Endothelial cell of umbilical vein (primary cell): Measurements from ENCODE around the gene GAB2. TPM values are rescaled to one million over a fixed set of nuclear protein-coding genes. Genes with fewer than 3 reads are reported as not detected.

Experiments used
- BruUV-seq: library from RNA; stranded (reverse); fragments of 400-500 nt; replicated peaks from 2 replicates; lab custom pipeline; 2021; lab: Mats Ljungman, UMichigan
- CTCF ChIA-PET: fragments of 300-600, 350-600 bp; sonication (Branson Sonifier 250); formaldehyde crosslinking; loops from one replicate; lab custom pipeline; 2021; ENCODE audit warnings: antibody characterized with exemption, inconsistent platforms; lab: Charles Lee
- POLR2A ChIA-PET: fragments of 300-600, 350-600 bp; sonication (Branson Sonifier 250); formaldehyde crosslinking; loops from one replicate; lab custom pipeline; 2021; ENCODE audit warnings: antibody characterized with exemption, inconsistent platforms; lab: Charles Lee
- DNase-seq: peaks from one replicate; pipeline ENCODE4 v3.0.0-alpha.2; 2011; ENCODE audit warnings: low read depth, low spot score
- FAIRE-seq: peaks from 2 replicates; lab custom pipeline; 2011; peaks lifted over from hg19 to GRCh38; lab: Jason Lieb, UNC
- H2AFZ ChIP-seq: 2 replicates; pipeline ENCODE4 v1.6.0; 2012; ENCODE audit warnings: low read depth, low read length, control low read depth, inconsistent platforms
- H3K27ac ChIP-seq: 2 replicates; pipeline ENCODE4 v1.5.1; 2011; ENCODE audit warnings: low read depth, mild to moderate bottlenecking, control low read depth, low read length, moderate library complexity; ENCODE audit not compliant: insufficient read depth
- H3K27me3 ChIP-seq, 2 experiments: 2 replicates each; pipeline versions ENCODE4 v1.6.0 to v1.6.1; 2011; ENCODE audit warnings: low read length in 2 of 2, mixed read lengths in 1 of 2; ENCODE audit not compliant: control insufficient read depth in 2 of 2, insufficient read depth in 2 of 2
- H3K36me3 ChIP-seq, 2 experiments: 2 replicates in 1 of 2; 3 replicates in 1 of 2; pipeline ENCODE4 v1.5.1; 2011; ENCODE audit warnings: low read length in 2 of 2, mild to moderate bottlenecking in 1 of 2, moderate library complexity in 1 of 2; ENCODE audit not compliant: control insufficient read depth in 2 of 2, insufficient read depth in 2 of 2; ENCODE audit errors: extremely low read depth in 1 of 2
- H3K4me1 ChIP-seq: 3 replicates; pipeline ENCODE4 v1.5.1; 2011; ENCODE audit warnings: mild to moderate bottlenecking, low read length; ENCODE audit not compliant: control insufficient read depth, insufficient read depth; ENCODE audit errors: extremely low read depth
- H3K4me2 ChIP-seq: 2 replicates; pipeline ENCODE4 v1.6.1; 2011; ENCODE audit warnings: low read length, control low read depth, mixed read lengths; ENCODE audit not compliant: insufficient read depth
- H3K4me3 ChIP-seq, 3 experiments: fragments of 200-600 bp in 1 of 3; sonication (generic), shearing (Covaris generic) in 1 of 3; replicated peaks in 1 of 3; 2 replicates each; pipeline ENCODE4 v1.5.1; 2011 to 2016; ENCODE audit warnings: control low read depth in 3 of 3, low read length in 3 of 3, mild to moderate bottlenecking in 2 of 3, inconsistent platforms in 1 of 3, low read depth in 1 of 3, moderate library complexity in 1 of 3; ENCODE audit not compliant: insufficient read depth in 1 of 3
- H3K79me2 ChIP-seq: 2 replicates; pipeline ENCODE4 v1.6.0; 2012; ENCODE audit warnings: low read length, inconsistent platforms; ENCODE audit not compliant: control insufficient read depth, insufficient read depth
- H3K9ac ChIP-seq: replicated peaks from 2 replicates; pipeline ENCODE3; 2011; ENCODE audit warnings: low read length, control low read depth; ENCODE audit not compliant: insufficient read depth; ENCODE audit errors: extremely low read depth
- H3K9me1 ChIP-seq: replicated peaks from 3 replicates; pipeline ENCODE4 v1.6.0; 2011; ENCODE audit warnings: mild to moderate bottlenecking, low read length; ENCODE audit not compliant: control insufficient read depth, insufficient read depth; ENCODE audit errors: extremely low read depth
- H3K9me3 ChIP-seq: replicated peaks from 2 replicates; pipeline ENCODE4 v1.5.1; 2012; ENCODE audit warnings: low read length, inconsistent platforms; ENCODE audit not compliant: control insufficient read depth, insufficient read depth
- H4K20me1 ChIP-seq: replicated peaks from 2 replicates; pipeline ENCODE3; 2011; ENCODE audit warnings: mild to moderate bottlenecking, low read length; ENCODE audit not compliant: control insufficient read depth, insufficient read depth; ENCODE audit errors: extremely low read depth
- EZH2 ChIP-seq: IDR thresholded peaks from 2 replicates; pipeline ENCODE4 v1.6.1; 2012; ENCODE audit warnings: borderline replicate concordance, low read depth, mild to moderate bottlenecking, moderate library complexity, low read length, inconsistent platforms; ENCODE audit not compliant: severe bottlenecking
- FOS ChIP-seq: IDR thresholded peaks from 2 replicates; pipeline ENCODE4 v1.6.1; 2011; ENCODE audit warnings: mild to moderate bottlenecking, low read length, moderate library complexity, borderline replicate concordance; ENCODE audit not compliant: insufficient read depth
- GATA2 ChIP-seq: IDR thresholded peaks from 2 replicates; pipeline ENCODE4 v1.7.0; 2011; ENCODE audit warnings: low read depth, mild to moderate bottlenecking, moderate library complexity, mixed read lengths, low read length; ENCODE audit not compliant: insufficient read length, insufficient read depth
- JUN ChIP-seq: IDR thresholded peaks from 2 replicates; pipeline ENCODE4 v1.6.1; 2011; ENCODE audit warnings: borderline replicate concordance, low read depth; ENCODE audit not compliant: insufficient read length, insufficient read depth
- MYC ChIP-seq: IDR thresholded peaks from one replicate; pipeline ENCODE4 v1.6.1; 2011; ENCODE audit warnings: mild to moderate bottlenecking, low read depth, low read length
- POLR2A ChIP-seq: IDR thresholded peaks from 2 replicates; pipeline ENCODE4 v1.6.1; 2012; ENCODE audit warnings: low read depth, mild to moderate bottlenecking, control low read depth, low read length
- POLR2AphosphoS5 ChIP-seq: IDR thresholded peaks from 2 replicates; pipeline ENCODE4 v1.6.1; 2012; ENCODE audit warnings: low read depth, mild to moderate bottlenecking, control low read depth, low read length, moderate library complexity; ENCODE audit not compliant: insufficient read depth
- dilution Hi-C: fragments of 300-500 bp; cut with MboI; formaldehyde crosslinking; loops from one replicate; pipeline ENCODE4 v1.15.0; 2019; ENCODE audit warnings: low sequenced_read_pairs; ENCODE audit not compliant: extremely low pct_ligation_motif_present
- intact Hi-C: fragments of 100-400 bp; cut with micrococcal nuclease; formaldehyde crosslinking; loops from one replicate; pipeline ENCODE4 v1.10.0; 2022
- polyA plus RNA-seq, 4 experiments: library from polyadenylated mRNA; depleted of rRNA in 3 of 4; stranded (reverse) in 3 of 4; unstranded in 1 of 4; fragments of >200 nt; gene quantifications; 2 replicates each; pipeline versions ENCODE4 v1.2.1 to v1.2.3, GENCODE V29; 2011 to 2012; ENCODE audit warnings: missing spikeins in 1 of 4
- total RNA-seq: library from RNA; stranded (reverse); gene quantifications from 2 replicates; pipeline ENCODE4 v1.2.3, GENCODE V29; 2021
- TF ChIP-seq, protein P1 (sequence below), 2 donors: IDR thresholded peaks; 1 replicate in 1 of 2; 2 replicates in 1 of 2; pipeline ENCODE4 v1.5.1; 2011; ENCODE audit warnings: low read length in 2 of 2, mild to moderate bottlenecking in 2 of 2, moderate library complexity in 2 of 2, control low read depth in 1 of 2, inconsistent platforms in 1 of 2, low read depth in 1 of 2; ENCODE audit not compliant: insufficient read depth in 1 of 2; ENCODE audit errors: extremely low read depth in 1 of 2
- TF ChIP-seq, protein P2 (sequence below): IDR thresholded peaks from 2 replicates; pipeline ENCODE4 v1.6.1; 2011; ENCODE audit not compliant: insufficient read depth, insufficient read length

GAB2 gene
- total and polyA plus RNA-seq, 2 donors (not counting 3 experiments of a cell fraction or from before 2014, with no cell fraction given), result 19.6 to 39.6 TPM

DNA sequence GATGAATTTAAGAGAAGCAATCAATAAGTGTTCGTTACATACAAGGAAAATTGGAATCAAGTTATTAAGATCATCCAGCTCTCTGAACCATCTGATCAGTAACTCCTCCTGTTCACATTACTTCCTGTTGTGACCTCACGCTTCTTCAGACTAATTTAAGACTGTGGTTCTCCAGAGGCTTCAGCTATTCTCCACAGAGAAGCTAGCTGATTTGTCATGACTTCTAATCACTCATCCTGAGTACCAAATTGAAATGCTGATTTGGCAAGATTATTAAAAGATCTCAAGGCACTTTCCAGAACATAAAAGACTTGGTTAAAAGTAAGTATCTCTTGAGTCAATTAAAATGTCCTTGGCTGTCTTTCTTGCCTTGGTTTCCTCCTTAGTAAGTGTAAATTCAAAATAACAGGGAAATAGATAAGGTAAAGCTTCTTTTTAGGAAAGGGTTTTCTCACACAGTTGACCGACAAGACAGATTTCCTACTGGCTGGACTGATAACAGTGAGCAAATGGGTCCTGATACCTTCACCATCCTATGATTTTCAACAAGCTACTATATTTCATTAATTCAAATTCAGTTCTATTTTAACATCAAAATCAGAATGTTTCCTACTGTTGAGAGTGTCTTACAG, 38.5 kb downstream of the GAB2 start:
- BruUV-seq, result no TSS peak
- Histone ChIP-seq H2AFZ (no peak overlapping the region), H3K9ac (no peak overlapping the region), H3K27ac (no peak overlapping the region), H3K9me1 (no peaks in the 10 kb centered on the region), H3K36me3 (no peaks in the 10 kb centered on the region), H3K9me3 (peaks cover 1% of the 10 kb centered on the region), H3K4me3 (no peak overlapping the region), H3K4me2 (no peak overlapping the region), H3K27me3 (no peaks in the 10 kb centered on the region), H3K4me1 (peaks cover 4% of the 10 kb centered on the region), H4K20me1 (peaks cover 8% of the 10 kb centered on the region), H3K79me2 (peaks cover 62% of the 10 kb centered on the region)
- intact Hi-C loops, result no loop called here
- POLR2A ChIA-PET, result no interaction called here
- dilution Hi-C loops, result no loop called here
- FAIRE-seq (no peak), DNase-seq (no peak)
- CTCF ChIA-PET, result interaction anchor here (0.8 to 1.6 kb wide), 3 partner anchors 12 to 151 kb away, joined by 3 to 4 read pairs (median 3); no protein-coding TSS in a partner anchor
- TF ChIP-seq EZH2 (no peak), JUN (no peak), POLR2A (no peak), GATA2 (no peak), FOS (no peak), POLR2AphosphoS5 (no peak), MYC (no peak)
- TF ChIP-seq, protein P1, sequence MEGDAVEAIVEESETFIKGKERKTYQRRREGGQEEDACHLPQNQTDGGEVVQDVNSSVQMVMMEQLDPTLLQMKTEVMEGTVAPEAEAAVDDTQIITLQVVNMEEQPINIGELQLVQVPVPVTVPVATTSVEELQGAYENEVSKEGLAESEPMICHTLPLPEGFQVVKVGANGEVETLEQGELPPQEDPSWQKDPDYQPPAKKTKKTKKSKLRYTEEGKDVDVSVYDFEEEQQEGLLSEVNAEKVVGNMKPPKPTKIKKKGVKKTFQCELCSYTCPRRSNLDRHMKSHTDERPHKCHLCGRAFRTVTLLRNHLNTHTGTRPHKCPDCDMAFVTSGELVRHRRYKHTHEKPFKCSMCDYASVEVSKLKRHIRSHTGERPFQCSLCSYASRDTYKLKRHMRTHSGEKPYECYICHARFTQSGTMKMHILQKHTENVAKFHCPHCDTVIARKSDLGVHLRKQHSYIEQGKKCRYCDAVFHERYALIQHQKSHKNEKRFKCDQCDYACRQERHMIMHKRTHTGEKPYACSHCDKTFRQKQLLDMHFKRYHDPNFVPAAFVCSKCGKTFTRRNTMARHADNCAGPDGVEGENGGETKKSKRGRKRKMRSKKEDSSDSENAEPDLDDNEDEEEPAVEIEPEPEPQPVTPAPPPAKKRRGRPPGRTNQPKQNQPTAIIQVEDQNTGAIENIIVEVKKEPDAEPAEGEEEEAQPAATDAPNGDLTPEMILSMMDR (IDR thresholded peaks at IDR 0.05; ENCODE audit: extremely low read depth in 1 of 2, insufficient read depth in 1 of 2, low read depth in 1 of 2, low read length in 2 of 2), result no peak
- TF ChIP-seq, protein P2, sequence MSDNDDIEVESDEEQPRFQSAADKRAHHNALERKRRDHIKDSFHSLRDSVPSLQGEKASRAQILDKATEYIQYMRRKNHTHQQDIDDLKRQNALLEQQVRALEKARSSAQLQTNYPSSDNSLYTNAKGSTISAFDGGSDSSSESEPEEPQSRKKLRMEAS, result no peak
